Mononuclear cell (primary cell): ENCODE data around the gene PDGFC. TPM values are rescaled to one million over a fixed set of nuclear protein-coding genes. Genes with fewer than 3 reads are reported as not detected.

ENCODE experiments used
- H3K27me3 ChIP-seq: 2 replicates; pipeline ENCODE4 v1.6.0; 2011; ENCODE audit warnings: low read length, control low read depth; ENCODE audit not compliant: insufficient read depth
- H3K4me1 ChIP-seq: 2 replicates; pipeline ENCODE4 v1.5.1; 2011; ENCODE audit warnings: mild to moderate bottlenecking, low read length, control low read depth; ENCODE audit not compliant: insufficient read depth
- H3K4me3 ChIP-seq: 2 replicates; pipeline ENCODE4 v1.5.1; 2011; ENCODE audit warnings: mild to moderate bottlenecking, low read length, moderate library complexity
- H3K9me3 ChIP-seq: 2 replicates; pipeline ENCODE4 v1.5.1; 2011; ENCODE audit warnings: low read depth, mild to moderate bottlenecking, control low read depth, low read length
- total RNA-seq: library from RNA; depleted of rRNA; stranded (reverse); fragments of >200 nt; gene quantifications from one replicate; pipeline ENCODE4 v1.2.3, GENCODE V29; 2012

The PDGFC gene
- total RNA-seq, 1 donor: 6.9 TPM

DNA sequence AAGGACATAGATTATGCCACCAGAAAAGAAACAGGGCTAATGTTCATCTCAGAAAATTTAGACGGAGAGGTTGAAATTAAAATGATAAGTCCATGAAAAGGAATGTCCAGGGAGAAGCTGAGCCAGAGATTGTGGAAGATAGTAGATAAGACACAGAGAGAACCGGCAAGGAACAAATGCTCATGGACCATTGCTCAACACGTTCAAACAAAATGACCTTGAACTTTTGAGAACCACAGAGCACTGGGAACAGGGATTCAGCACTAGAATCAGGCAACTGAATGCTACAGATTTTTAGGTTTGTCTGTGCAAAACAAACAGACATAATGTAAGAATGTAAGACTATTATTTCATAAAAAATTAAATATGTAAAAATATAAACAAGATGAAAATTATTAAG, 206.3 kb downstream of the PDGFC start:
- Histone ChIP-seq H3K4me1 (no peaks in the 10 kb centered on the region), H3K9me3 (no peaks in the 10 kb centered on the region), H3K4me3 (no peak overlapping the region), H3K27me3 (no peaks in the 10 kb centered on the region)

DNA sequence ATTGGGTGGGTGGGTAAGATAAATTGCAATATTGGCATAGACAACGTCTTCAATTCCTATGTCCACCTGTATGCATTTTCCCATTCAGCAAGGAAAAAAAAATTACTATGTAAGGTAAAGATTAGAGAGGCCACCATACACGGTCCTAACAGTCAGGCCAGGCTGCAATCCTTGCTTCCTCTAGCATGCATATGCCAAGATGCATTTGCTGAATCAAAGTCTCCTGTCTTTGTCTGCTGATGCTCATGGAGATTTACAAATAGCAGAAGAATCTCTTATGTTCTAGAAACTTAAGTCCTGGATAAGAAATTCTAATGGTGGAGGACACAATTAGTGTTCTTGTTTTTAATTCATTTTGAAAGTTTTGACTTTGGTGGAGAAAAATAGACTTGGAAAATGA, 206.8 kb downstream of the PDGFC start:
- Histone ChIP-seq H3K4me3 (no peak overlapping the region), H3K4me1 (no peaks in the 10 kb centered on the region), H3K27me3 (no peaks in the 10 kb centered on the region), H3K9me3 (no peaks in the 10 kb centered on the region)

DNA sequence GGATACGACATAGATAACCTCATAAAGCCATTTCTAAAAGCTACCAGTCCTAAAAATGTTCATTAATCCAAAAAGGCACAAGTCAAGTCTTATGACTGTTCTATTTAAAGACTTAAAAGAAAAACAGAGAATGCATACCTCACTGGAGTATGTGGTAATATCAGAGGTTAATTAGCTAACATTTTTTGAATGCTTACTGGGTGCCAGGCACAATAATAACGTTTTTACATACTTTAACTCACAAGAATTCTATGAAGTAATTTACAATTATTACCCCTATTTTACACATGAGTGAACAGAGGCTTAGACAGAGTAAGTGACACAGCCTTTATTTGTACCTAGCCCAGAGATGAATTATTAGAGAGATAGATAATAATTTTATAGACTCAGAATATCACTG, 207.5 kb downstream of the PDGFC start:
- no peaks in the 10 kb centered on the region for H3K9me3 ChIP-seq
- no peak overlapping the region for H3K4me3 ChIP-seq

DNA sequence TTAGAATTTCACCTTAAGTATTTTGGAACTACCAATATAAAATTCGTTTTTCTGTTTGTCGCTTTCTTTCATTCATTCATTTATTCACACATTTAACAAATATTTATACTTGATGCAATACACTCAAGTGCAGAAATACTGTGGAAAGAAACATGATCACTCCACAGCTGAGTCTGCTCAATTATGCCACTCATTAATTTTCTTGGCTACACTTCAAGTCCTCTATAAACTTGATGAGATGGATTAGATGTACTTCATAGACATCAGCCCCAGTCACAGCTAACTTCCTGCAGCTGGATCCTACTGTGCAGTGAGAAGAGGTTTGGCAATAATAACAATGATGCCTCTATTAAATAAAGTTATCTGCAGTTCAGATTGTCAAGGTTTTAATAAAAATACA, 208.1 kb downstream of the PDGFC start:
- Histone ChIP-seq H3K27me3 (no peaks in the 10 kb centered on the region), H3K4me1 (no peaks in the 10 kb centered on the region), H3K9me3 (no peaks in the 10 kb centered on the region), H3K4me3 (no peak overlapping the region)

More for the DNA sequence above, 207.5 kb downstream of the PDGFC start:
- no peaks in the 10 kb centered on the region for H3K27me3 ChIP-seq
- no peaks in the 10 kb centered on the region for H3K4me1 ChIP-seq

DNA sequence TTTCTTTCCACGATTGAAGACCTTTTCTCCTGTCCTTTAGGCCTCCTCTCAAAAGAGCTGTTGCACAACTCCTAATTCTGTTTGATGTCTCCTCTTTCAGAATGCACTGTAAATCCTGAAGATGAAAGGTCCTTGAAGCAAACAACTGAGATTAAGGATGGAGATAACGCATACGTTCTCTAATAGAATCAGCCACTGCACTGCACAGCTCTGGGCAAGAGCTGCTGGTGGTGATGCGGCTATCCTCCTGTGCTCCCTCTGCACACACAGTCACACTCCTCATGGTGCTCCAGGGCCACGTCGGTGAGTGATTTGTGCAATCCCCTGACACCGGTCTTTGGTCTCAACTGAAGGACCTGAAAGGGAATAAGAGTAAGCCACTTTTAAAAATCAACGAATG, 208.7 kb downstream of the PDGFC start:
- no peaks in the 10 kb centered on the region for H3K9me3 ChIP-seq
- H3K27me3 ChIP-seq: no peaks in the 10 kb centered on the region
- no peak overlapping the region for H3K4me3 ChIP-seq

DNA sequence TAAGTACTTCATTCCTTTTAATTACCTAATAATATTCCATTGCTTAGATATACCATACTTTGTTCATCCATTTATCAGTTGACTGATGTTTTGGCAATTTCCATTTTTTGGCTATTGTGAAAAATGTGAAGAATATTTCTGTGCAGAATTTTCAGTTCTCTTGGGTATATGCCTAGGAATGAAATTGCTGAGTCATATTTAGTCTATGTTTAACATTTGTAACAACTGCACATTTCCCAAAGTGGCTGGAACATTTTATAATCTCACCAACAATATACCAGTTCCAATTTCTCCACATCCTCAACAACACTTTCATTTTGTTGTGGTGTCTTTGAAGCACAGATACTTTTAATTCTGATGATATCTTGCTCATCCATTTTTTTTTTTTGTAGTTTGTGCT, 215.5 kb downstream of the PDGFC start:
- H3K9me3 ChIP-seq: no peaks in the 10 kb centered on the region
- no peaks in the 10 kb centered on the region for H3K27me3 ChIP-seq
- no peaks in the 10 kb centered on the region for H3K4me1 ChIP-seq

More for the DNA sequence above, 208.7 kb downstream of the PDGFC start:
- H3K4me1 ChIP-seq: no peaks in the 10 kb centered on the region

DNA sequence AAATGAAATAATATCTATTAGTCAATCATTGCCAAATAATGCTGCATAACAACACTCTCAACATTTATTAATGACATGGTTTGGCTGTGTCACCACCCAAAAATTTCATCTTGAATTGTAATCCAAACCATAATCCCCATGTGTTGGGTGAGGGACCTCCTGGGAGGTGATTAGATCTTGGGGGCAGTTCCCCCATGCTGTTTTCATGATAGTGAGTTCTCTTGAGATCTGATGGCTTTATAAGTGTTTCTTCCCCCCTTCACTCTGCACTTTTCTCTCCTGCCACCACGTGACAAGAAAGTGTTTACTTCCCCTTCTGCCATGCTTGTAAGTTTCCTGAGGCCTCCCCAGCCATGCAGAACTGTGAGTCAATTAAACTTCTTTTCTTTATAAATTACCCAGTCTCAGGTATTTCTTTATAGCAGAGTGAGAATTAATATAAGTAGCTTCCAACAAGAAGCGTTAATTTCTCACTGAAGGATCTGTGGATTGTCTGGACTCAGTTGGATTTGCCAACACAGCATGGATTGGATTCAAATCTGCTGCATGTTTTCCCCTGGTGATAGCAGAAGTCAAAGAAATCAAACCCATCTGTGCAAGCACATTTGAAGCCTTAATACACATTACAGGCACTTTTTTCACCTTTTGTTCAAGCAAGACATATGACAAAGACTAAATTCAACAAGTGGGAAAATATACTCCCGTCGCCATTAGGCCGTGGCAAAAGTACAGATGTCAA, 216.6 kb downstream of the PDGFC start:
- H3K4me3 ChIP-seq: no peak overlapping the region
- no peaks in the 10 kb centered on the region for H3K9me3 ChIP-seq
- no peaks in the 10 kb centered on the region for H3K27me3 ChIP-seq

More for the DNA sequence above, 215.5 kb downstream of the PDGFC start:
- H3K4me3 ChIP-seq: no peak overlapping the region

DNA sequence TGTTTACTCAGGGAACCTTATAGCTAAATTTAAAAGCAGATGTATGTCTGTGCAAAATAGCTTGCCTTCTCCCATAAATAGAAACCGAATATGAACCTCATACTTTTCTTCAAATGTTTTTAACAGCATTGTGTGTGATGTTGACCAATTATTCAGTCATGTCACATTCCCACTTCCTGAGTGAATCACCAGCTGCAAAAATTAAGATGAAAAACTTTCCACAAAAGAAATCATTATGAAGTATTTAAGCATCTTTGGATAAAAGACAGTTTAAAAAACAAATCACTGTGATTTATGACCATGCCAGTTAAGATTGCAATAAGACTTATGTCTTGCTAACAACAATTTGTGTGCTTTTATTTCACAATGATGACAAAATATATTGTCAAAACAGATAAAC, 220.1 kb downstream of the PDGFC start:
- Histone ChIP-seq H3K4me3 (no peak overlapping the region), H3K27me3 (no peaks in the 10 kb centered on the region), H3K9me3 (no peaks in the 10 kb centered on the region), H3K4me1 (no peaks in the 10 kb centered on the region)

More for the DNA sequence above, 216.6 kb downstream of the PDGFC start:
- no peaks in the 10 kb centered on the region for H3K4me1 ChIP-seq

DNA sequence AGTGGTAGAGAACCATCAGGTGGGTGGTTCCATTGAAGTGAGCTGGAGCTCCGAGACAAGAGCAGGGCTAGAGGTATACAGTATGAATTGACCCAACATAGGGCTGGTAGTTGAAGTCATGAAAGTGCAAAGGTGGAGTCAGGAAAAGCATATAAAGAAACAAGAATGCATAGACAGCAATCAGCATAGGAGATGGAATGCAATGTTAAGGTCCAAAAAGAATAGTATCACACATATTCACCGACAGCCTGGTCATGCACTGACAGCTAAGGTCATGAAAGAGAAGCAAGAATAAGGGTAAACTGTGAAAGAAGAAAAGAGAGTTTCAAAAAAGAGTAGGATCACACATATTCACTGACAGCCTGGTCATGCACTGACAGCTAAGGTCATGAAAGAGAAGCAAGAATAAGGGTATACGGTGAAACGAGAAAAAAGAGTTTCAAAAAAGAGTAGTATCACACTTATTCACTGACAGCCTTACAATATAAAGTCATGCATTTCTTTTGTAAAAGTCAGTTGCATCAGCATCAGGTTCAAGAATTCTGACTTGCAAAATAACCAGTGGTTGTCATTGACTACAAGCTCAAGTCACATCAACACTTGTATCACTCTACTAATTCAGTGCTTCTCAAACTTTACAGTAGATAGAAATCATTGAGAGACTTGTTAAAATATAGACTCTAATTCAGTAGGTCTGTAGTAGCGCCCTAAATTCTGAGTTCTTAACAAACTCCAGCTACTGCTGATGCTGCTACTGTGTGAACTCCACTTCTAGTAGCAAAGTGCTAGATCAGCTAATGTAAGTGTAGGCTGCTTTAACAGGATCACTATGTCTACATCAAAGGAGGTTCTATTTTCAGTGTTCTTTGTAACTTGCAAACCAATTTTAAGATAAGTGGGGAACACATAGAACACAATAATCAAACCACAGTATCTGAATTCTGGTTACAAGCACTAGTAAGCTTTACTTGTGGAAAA, 221.9 kb downstream of the PDGFC start:
- Histone ChIP-seq H3K4me1 (no peaks in the 10 kb centered on the region), H3K4me3 (no peak overlapping the region), H3K27me3 (no peaks in the 10 kb centered on the region), H3K9me3 (no peaks in the 10 kb centered on the region)

DNA sequence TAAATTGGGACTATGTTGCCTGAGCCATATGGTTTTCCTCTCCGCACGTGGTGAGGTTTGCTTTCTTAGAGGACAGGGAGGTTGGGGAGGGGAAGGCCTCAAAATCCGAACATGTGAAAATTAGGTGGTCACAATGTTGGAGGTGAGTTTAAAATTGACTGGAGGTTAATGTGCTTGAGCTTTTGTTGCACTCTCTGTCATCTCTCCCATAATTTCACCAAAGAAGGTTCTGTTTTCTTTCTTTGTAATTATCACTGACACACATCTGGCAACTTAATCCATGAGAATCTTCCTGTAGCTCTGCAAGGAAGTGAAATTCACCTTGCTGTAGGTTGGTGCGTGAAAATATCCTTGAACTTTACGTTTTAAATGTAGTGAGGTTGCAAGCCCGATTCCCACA, 225.5 kb downstream of the PDGFC start:
- Histone ChIP-seq H3K9me3 (no peaks in the 10 kb centered on the region), H3K4me1 (no peaks in the 10 kb centered on the region), H3K27me3 (no peaks in the 10 kb centered on the region), H3K4me3 (no peak overlapping the region)

DNA sequence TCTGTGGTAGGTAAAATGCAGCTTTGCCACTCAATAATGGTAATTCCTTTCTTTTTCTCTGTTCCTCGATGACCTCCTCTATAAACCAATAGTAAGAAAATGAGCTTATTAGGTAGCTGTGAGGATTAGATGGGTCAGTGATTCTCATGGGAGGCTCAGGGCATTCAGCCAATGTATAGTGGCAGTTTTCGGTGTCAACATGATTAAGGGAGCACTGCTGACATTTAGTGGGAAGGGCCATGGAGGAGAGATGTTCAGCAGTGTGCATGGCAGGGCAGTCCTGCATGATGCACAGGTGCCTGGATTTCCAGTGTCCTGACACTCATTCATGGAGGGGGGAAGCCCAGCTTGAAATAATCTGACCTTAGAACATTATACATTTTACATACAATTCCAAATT, 232.8 kb downstream of the PDGFC start:
- H3K4me1 ChIP-seq: no peaks in the 10 kb centered on the region

DNA sequence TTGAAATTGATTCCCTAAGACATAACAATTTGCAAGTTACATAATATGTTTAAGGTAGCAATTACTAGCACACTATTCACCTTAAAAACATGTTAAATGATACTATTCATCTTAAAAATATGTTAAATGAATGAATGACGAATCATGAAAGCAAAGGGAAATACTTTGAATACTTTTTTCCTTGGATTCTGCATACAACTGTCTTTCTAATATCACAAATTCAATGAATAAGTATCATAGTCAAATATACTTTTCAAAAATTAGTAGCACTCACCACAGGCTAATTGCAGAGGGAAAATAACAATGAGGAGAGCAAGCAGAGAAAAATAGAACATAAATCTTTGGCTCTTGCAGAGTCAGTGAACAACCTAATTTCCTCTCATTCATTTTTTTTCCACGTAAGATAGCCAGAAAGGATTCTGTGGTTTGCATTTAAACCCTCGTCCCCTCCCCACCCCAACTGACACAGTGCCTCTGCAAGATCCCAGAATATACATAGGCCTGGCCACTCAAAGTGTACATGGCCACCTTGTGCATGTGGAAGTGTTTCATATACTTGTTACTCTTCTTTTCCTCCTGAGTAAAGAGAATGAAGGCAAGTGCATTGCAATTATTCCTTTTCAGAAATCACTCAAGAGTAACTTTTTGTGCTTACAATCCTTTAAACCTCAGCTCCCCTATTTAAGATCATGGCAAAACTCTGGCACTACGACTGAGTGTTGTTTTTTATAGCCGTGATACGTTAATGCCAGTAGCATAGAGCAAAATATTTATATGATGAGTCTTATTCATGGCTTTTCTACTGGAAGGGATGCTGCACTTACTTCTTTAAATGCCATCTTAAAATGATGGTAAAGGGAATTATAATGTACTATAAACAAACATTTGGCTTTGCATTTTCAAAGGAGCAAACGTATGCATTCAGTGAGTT, 236.4 kb downstream of the PDGFC start:
- Histone ChIP-seq H3K27me3 (no peaks in the 10 kb centered on the region), H3K9me3 (peaks cover 7% of the 10 kb centered on the region), H3K4me1 (no peaks in the 10 kb centered on the region), H3K4me3 (no peak overlapping the region)

More for the DNA sequence above, 232.8 kb downstream of the PDGFC start:
- Histone ChIP-seq H3K4me3 (no peak overlapping the region), H3K27me3 (no peaks in the 10 kb centered on the region), H3K9me3 (no peaks in the 10 kb centered on the region)

DNA sequence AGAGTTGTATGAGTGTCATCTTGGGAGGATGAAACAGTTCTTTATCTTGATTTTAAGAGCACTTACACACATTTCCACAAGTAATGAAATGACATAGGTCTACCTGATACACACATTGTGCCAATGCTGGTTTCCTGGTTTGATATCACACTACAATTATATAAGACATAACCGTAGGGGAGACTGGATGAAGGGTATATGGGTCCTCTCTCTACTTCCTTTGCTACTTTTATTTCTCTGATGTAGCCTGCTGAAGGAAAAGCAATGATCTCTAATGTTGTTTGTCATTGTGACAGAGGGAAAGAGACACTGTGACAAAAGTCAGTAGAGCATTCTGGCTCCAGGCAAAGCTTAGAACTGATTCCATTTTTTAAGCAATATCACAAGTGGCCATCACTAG, 238.0 kb downstream of the PDGFC start:
- Histone ChIP-seq H3K9me3 (peaks cover 7% of the 10 kb centered on the region), H3K4me3 (no peak overlapping the region), H3K27me3 (no peaks in the 10 kb centered on the region), H3K4me1 (no peaks in the 10 kb centered on the region)

DNA sequence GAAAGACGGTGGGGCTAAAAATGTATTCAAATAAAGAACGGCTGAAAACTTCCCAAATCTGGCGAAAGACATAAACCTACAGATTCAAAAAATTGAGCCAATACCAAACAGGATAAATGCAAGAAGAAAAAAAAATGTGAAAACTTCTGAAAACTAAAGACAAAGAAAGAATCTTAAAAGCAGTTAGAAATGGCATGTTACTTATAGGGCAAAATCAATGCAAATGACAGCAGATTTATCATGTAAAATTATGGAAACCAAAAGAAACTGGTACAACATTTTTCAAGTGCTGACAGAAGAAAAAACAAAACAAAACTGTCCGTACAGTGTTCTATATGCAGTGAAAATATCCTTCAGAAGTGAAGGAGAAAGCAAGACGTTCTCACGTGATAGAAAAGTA, 239.0 kb downstream of the PDGFC start:
- Histone ChIP-seq H3K4me1 (no peaks in the 10 kb centered on the region), H3K4me3 (no peak overlapping the region), H3K9me3 (peaks cover 7% of the 10 kb centered on the region), H3K27me3 (no peaks in the 10 kb centered on the region)
